HG03064 (cell line): ENCODE results near the gene HNRNPA2B1.
"Not testable (repeated sequence)": the region's sequence is repeated elsewhere in the genome, so short reads cannot be mapped to it uniquely, and the experiment has no call there.

Experiments used
- ATAC-seq: cut with Tn5 transposase; IDR thresholded peaks from one replicate; pipeline ENCODE4 v1.9.1; 2021; ENCODE audit warnings: low read depth; ENCODE audit not compliant: unreplicated experiment

Gene HNRNPA2B1

GRCh38 chr7:26198781-26199169 lies 1.8 kb downstream of the HNRNPA2B1 start:
- no peak for ATAC-seq

- no peak for ATAC-seq
Observed at GRCh38 chr7:26198133-26198780, 2.3 kb downstream of the HNRNPA2B1 start.

GRCh38 chr7:26197153-26198115 lies 3.1 kb downstream of the HNRNPA2B1 start:
- ATAC-seq: no peak

GRCh38 chr7:26195867-26196657 lies 4.5 kb downstream of the HNRNPA2B1 start:
- ATAC-seq: no peak

- no peak for ATAC-seq
Observed at GRCh38 chr7:26195182-26195581, 5.4 kb downstream of the HNRNPA2B1 start.

- not testable (repeated sequence) for ATAC-seq
Observed at GRCh38 chr7:26194764-26195163, 5.8 kb downstream of the HNRNPA2B1 start.

- no peak for ATAC-seq
Observed at GRCh38 chr7:26193432-26194207, 6.9 kb downstream of the HNRNPA2B1 start.

GRCh38 chr7:26192485-26193087 lies 8.0 kb downstream of the HNRNPA2B1 start:
- no peak for ATAC-seq

GRCh38 chr7:26191974-26192479 lies 8.5 kb downstream of the HNRNPA2B1 start:
- ATAC-seq: no peak

GRCh38 chr7:26191233-26191973 lies 9.1 kb downstream of the HNRNPA2B1 start:
- no peak for ATAC-seq

- no peak for ATAC-seq
Observed at GRCh38 chr7:26190417-26190869, 10.1 kb downstream of the HNRNPA2B1 start.

- ATAC-seq: no peak
Observed at GRCh38 chr7:26189697-26190096, 10.8 kb downstream of the HNRNPA2B1 start.

- ATAC-seq: no peak
Observed at GRCh38 chr7:26188957-26189541, 11.5 kb downstream of the HNRNPA2B1 start.

- ATAC-seq: no peak
Observed at GRCh38 chr7:26188206-26188956, 12.2 kb downstream of the HNRNPA2B1 start.

GRCh38 chr7:26187380-26188205 lies 13.0 kb downstream of the HNRNPA2B1 start:
- ATAC-seq: no peak

GRCh38 chr7:26186364-26187311 lies 13.9 kb downstream of the HNRNPA2B1 start:
- no peak for ATAC-seq
